ENCODE data around the gene NPEPL1.

NPEPL1 gene

GRCh38 chr20:58685988-58686387 is 6.6 kb upstream of the NPEPL1 start:
- DNase-seq: no peak

GRCh38 chr20:58688414-58688813 is 4.2 kb upstream of the NPEPL1 start:
- DNase-seq: no peak

GRCh38 chr20:58688840-58689239 is 3.8 kb upstream of the NPEPL1 start:
- no peak for DNase-seq

GRCh38 chr20:58690396-58691135 is 2.0 kb upstream of the NPEPL1 start:
- DNase-seq: no peak

- no peak for DNase-seq
Observed at GRCh38 chr20:58691773-58692578, 624 bp upstream of the NPEPL1 start.

- DNase-seq: no peak
Observed at GRCh38 chr20:58693226-58694006, 816 bp downstream of the NPEPL1 start.

GRCh38 chr20:58694241-58695083 is 1.9 kb downstream of the NPEPL1 start:
- DNase-seq: no peak

- DNase-seq: no peak
Observed at GRCh38 chr20:58695084-58695722, 2.6 kb downstream of the NPEPL1 start.

GRCh38 chr20:58695895-58696375 is 3.3 kb downstream of the NPEPL1 start:
- no peak for DNase-seq

- no peak for DNase-seq
Observed at GRCh38 chr20:58696411-58696961, 3.9 kb downstream of the NPEPL1 start.

GRCh38 chr20:58697201-58697866 is 4.7 kb downstream of the NPEPL1 start:
- DNase-seq: no peak

GRCh38 chr20:58697867-58698703 is 5.5 kb downstream of the NPEPL1 start:
- no peak for DNase-seq

- DNase-seq: no peak
Observed at GRCh38 chr20:58698741-58699622, 6.4 kb downstream of the NPEPL1 start.

- DNase-seq: no peak
Observed at GRCh38 chr20:58699623-58700107, 7.1 kb downstream of the NPEPL1 start.

GRCh38 chr20:58700121-58700821 is 7.7 kb downstream of the NPEPL1 start:
- no peak for DNase-seq

- no peak for DNase-seq
Observed at GRCh38 chr20:58700823-58701222, 8.2 kb downstream of the NPEPL1 start.

- no peak for DNase-seq
Observed at GRCh38 chr20:58701431-58702160, 9.0 kb downstream of the NPEPL1 start.
